ENCODE measurements around the gene MORN4.
"Not testable (repeated sequence)": the region's sequence is repeated elsewhere in the genome, so short reads cannot be mapped to it uniquely, and the experiment has no call there.

MORN4 gene

GRCh38 chr10:97642471-97643159 lies 9.3 kb upstream of the MORN4 start:
- DNase-seq (ENCODE audit: extremely low read depth in 1 of 2, low read depth in 1 of 2): not testable (repeated sequence)

DNA sequence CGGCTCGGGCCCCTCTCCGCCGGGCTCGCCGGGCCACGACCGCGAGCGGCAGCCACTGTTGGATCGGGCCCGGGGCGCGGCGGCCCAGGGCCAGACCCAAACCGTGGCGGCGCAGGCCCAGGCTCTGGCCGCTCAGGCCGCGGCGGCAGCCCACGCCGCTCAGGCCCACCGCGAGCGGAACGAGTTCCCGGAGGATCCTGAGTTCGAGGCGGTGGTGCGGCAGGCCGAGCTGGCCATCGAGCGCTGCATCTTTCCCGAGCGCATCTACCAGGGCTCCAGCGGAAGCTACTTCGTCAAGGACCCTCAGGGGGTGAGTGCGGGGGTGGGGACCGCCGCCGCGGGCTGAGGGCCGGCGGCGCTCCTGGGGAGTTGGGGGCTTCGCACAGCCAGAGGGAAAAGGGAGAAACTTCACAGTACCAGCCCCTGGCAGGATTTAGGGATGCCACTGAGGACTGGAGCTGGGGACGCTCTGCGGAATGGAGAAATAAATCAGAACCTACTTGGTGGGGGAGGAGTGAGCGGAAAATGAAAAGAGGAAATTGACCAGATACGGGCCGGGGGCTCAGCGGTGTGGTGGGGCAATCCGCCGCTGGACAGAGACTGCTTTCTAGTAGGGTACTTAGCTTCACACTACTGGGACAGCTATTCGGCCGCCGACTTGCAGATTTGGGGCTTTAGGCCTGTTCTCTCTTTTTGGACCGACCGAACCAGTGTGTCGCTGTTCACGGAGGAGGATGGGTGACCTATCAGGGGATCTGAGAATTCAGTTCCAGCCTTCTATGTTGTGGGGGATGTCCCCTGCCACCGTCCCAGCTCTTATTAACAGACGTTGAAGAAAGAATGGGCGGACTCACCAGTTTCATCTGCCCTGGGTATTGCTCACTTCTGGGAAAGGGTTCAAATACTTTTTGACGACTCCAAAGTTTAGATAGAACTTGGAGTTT lies 7.8 kb upstream of the MORN4 start:
- peak in 1 of 2 donors; percentile 6 for DNase-seq (ENCODE audit: extremely low read depth in 1 of 2, low read depth in 1 of 2)

GRCh38 chr10:97640174-97640867 lies 7.0 kb upstream of the MORN4 start, which contains the start of gene PI4K2A:
Gene PI4K2A, plus strand, starts transcription at chr10:97640671. Its CDS starts 72 bp downstream, at chr10:97640743.
- peak; percentile 97 to 100 for DNase-seq (ENCODE audit: extremely low read depth in 1 of 2, low read depth in 1 of 2)

DNA sequence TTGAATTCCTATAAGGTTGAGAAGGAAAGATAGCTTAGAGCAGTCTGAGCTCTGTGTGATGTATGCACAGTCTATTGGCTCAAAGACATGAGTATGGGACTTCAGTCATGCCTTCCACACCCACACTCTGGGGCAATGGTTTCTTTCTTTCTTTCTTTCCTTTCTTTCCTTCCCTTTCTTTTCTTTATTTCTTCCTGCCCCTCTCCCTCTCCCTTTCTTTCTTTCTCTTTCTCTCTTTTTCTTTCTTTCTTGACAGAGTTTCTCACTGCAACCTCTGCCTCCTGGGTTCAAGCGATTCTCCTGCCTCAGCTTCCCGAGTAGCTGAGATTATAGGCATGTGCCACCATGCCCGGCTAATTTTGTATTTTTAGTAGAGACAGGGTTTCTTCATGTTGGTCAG lies 5.8 kb upstream of the MORN4 start:
- not testable (repeated sequence) for DNase-seq (ENCODE audit: extremely low read depth in 1 of 2, low read depth in 1 of 2)

DNA sequence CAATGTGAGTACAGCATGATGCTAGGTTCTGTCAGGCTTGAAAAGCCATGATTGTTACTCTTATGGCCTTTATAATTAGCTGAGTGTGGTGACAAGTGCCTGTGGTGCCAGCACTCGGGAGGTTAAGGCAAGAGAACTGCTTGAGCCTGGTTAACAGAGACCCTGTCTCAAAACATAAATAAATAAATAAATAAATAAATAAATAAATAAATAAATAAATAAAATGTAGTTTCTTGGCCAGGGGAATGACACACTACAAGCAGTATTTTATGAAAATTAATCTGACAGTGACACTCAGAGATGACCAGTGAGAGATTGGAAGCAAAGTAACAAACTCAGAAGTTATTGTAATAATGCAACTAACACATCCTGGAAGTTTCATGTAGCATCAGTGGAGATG lies 2.3 kb upstream of the MORN4 start:
- no peak for DNase-seq (ENCODE audit: extremely low read depth in 1 of 2, low read depth in 1 of 2)

DNA sequence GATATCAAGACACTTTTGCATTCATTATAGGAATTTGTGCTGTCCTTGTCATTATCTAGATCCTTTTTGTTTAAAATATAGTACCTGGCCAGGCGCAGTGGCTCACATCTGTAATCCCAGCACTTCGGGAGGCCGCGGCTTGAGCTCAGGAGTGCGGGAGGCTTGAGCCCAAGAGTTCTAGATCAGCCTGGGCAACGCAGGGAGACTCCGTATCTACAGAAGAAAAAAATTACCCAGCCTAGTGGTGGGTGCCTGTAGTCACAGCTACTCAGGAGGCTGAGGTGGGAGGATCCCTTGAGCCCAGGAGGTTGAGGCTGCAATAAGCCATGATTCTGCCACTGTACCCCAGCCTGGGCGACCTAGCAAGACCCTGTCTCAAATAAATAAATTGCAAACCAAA lies 621 bp upstream of the MORN4 start:
- DNase-seq (ENCODE audit: extremely low read depth in 1 of 2, low read depth in 1 of 2): no peak

DNA sequence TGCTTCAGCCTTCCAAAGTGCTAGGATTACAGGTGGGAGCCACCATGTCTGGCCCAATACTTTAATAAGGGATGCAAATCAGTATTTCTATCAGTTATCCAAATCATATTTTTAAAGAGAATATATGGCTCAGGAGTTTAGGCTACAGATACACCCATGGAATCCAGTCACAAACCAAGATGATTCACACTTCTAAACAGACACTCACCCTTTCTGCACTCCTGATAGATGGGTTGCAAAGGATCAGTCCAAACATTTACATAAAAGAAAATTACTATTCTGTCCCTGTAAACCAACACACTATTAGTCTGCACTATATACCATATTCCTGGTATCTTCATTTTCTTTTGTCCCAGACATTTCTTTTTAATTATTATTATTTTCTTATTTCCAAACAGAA lies 2.2 kb downstream of the MORN4 start:
- DNase-seq (ENCODE audit: extremely low read depth in 1 of 2, low read depth in 1 of 2): no peak

DNA sequence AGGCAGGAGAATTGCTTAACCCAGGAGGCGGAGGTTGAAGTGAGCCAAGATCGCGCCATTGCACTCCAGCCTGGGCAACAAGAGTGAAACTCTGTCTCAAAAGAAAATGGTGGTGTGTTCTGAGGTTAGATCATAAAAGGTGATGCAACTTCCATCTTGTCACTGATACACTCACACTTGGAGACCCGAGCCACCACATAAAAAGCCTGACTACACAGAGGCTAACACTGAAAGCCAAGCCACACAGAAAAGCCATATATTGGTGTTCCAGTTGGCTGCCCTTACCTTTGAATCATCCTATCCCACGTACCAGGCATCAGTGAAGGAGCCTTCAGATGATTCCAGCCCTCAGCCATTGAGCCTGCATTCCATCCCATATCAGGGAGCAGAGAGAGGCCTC lies 4.0 kb downstream of the MORN4 start:
- no peak for DNase-seq (ENCODE audit: extremely low read depth in 1 of 2, low read depth in 1 of 2)

DNA sequence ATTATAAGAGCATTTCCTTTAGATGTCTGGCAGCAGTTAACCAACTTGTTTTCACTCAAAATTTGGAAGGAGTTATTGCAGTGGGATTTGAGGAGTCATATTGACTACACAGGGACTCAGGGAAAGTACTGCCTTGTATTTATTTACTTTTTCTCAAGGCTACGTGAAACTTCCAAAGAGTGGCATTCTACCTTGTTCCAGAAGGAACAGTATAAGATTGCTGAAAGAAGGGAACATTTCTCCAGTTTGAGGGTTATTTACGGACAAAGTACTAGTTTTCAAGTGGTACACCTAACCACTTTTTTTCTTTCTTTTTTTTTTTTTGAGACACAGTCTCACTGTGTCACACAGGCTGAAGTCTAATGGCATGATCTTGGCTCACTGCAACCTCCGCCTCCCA lies 5.1 kb downstream of the MORN4 start:
- DNase-seq (ENCODE audit: extremely low read depth in 1 of 2, low read depth in 1 of 2): no peak

DNA sequence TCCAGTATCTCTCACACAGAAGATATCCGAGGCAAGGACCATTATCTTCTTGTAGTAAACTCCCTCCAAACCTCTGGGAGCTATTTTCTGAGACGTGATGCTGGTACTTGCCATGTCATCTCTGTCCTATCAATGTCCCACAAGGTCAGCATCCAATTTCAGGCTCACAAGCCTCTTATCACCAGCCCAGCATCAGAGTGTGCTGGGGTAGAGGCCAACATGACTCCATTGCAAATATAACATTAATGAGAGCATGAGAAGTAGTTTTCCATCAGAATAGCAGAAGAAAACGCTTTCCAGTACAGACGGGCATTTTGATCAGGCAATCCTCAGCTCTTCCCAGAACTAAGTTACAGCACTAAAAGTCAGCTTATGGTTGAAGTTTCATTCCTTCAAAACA lies 5.6 kb downstream of the MORN4 start:
- no peak for DNase-seq (ENCODE audit: extremely low read depth in 1 of 2, low read depth in 1 of 2)

DNA sequence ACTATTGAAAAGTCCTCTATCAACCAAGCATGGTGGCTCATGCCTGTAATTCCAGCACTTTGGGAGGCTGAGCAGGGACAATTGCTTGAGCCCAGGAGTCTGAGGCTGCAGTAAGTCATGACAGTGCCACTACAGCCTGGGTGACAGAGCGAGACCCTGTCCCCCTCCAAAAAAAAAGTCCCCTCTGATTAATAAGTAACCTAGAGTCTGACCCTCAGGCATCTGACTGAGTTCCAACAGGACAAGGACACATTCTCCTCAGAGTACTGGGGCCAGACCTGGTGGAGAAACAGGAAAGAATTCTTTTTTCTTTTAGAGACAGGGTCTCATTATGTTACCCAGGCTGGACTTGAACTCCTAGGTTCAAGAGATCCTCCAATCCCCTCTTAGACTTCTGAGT lies 10.0 kb downstream of the MORN4 start:
- DNase-seq (ENCODE audit: extremely low read depth in 1 of 2, low read depth in 1 of 2): no peak

DNA sequence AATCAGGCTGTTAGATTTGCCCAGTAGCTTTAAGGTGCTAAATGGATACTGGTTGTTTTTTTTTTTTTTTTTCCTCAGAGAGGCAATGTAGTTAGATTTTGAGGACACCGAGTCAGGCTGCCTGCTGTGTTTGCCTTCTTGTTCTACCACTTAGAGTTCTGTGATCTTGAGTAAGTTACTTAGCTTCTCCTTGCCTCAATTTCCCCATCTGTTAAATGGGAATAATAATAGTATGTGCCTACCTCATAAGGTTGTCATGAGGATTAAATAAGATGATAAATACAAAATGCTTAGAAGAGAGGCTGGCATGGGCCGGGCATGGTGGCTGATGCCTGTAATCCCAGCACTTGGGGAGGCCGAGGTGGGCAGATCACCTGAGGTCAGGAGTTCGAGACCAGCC lies 14.6 kb downstream of the MORN4 start:
- DNase-seq (ENCODE audit: extremely low read depth in 1 of 2, low read depth in 1 of 2): no peak

- DNase-seq (ENCODE audit: extremely low read depth in 1 of 2, low read depth in 1 of 2): no peak
Observed at GRCh38 chr10:97618285-97618684, 15.0 kb downstream of the MORN4 start.

GRCh38 chr10:97612386-97612785 lies 20.9 kb downstream of the MORN4 start:
- no peak for DNase-seq (ENCODE audit: extremely low read depth in 1 of 2, low read depth in 1 of 2)

DNA sequence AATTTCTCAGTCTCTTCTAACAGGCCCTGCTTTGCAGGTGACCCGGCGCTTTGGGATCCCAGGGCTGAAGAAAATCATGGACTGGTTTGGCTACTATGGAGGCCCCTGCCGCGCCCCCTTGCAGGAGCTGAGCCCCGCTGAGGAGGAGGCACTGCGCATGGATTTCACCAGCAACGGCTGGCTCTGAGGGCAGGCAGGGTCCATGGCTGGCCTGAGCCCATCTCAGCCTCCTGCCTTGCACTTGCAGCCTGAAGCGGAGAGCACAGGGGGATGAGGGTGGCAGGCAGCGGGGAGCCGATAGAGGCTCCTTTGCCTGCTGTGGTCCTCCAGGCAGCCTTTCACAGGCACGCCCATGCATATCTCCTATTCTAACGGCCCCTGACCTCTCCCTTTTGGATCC lies 21.8 kb downstream of the MORN4 start:
- no peak for DNase-seq (ENCODE audit: extremely low read depth in 1 of 2, low read depth in 1 of 2)

DNA sequence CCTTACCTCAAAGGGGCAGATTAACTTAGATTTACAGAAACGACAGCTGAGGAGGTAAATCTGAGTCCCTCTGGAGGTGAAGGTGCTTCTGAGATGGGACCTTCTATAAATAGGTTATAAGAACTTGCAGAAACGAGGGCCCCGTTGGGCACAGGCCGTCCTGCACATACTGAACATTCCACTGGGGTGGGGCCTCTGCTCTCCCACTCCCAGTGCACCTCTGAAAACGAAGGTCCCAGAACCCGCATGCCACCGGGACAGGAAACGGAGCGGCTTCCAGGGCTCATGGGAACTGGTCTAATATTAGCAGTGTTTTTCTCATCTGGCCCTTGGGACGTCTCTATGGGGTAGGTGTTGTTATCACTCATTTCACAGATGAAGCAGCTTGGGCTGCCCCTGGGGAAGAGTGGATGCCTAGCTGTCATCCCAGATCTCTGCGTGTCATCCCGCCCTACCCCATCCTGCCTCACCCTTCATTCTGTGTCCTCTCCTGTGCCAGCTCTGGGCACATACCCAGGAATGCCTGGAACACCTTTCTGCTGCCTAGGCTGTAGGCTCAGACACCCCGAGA lies 24.2 kb downstream of the MORN4 start:
- no peak for DNase-seq (ENCODE audit: extremely low read depth in 1 of 2, low read depth in 1 of 2)

DNA sequence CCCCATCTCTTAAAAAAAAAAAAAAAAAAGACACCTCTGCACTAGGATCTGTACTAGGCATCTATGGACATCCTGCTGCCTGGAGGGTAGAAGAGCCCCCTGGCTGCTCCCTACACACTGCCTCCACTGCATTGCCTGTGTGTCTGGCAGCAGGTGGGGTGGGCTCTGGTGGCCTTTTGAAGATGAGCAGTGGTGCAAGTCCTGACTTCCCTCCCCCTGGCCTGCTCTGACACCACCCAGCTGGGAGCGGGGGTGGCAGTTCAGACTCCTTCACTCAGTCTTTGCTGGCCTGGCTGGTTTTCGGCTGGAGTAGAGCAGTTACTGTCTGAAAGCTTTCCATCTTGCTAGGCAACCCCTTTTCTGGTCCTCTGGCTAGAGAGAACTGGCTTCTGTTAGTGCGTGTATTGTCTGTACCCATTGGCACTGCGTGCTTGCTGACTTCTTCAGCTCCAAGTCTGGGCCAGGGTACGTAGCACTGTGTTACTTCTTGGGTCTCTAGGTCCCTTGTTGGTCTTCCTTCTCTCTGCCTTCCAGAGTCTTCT lies 26.1 kb downstream of the MORN4 start:
- DNase-seq (ENCODE audit: extremely low read depth in 1 of 2, low read depth in 1 of 2): no peak

- no peak for DNase-seq (ENCODE audit: extremely low read depth in 1 of 2, low read depth in 1 of 2)
Observed at GRCh38 chr10:97601268-97602215, 31.8 kb downstream of the MORN4 start.

DNA sequence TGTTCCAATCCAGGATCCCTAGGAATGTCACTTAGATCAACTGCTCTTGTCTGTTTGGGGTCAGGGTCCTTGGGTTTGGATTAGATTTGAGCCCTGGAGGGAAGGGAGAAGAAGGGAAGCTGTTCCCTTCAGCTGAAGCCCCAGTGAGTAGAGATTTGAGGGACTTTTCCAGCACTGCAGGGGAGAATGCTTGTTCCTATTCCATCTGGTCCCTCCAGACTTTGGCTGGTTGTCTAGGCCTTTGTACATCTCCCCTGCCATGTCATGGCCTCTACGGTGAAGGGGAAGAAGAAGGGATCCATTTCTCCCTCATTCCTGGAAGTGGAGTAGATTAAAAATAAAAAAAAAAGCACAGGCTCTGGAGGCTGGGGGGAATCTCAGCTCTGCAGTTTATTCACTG lies 32.7 kb downstream of the MORN4 start:
- no peak for DNase-seq (ENCODE audit: extremely low read depth in 1 of 2, low read depth in 1 of 2)

DNA sequence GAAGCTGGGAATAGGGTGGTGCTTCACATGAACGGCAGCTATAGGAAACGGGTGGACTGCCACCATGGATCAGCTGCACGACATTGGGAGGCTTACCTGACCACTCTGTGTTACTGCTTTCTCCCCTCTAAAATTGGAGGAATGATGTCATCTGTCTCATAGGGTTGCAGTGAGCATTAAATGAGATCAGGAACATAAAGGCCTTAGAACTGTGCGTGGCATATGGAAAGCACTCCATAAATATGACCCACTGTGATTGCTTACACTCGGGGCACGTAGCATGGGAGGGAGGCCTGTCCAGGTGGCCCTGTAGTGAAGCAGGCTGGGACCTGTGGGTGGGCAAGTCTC lies 34.1 kb downstream of the MORN4 start:
- no peak for DNase-seq (ENCODE audit: extremely low read depth in 1 of 2, low read depth in 1 of 2)

Measured in stimulated activated CD8-positive, alpha-beta memory T cell treated with anti-CD3 and anti-CD28 coated beads, Interleukin-7, amount 100 ng/mL, for 48 hours (primary cell).